OCI-LY1 (cell line): ENCODE results near the gene NKD1.

Experiments
- H2AFZ ChIP-seq: fragments of 200-600 bp; sonication (generic), shearing (Covaris generic); 2 replicates; pipeline ENCODE4 v1.6.0; 2014; ENCODE audit warnings: antibody characterized with exemption, mild to moderate bottlenecking, low read length
- H3F3A ChIP-seq: fragments of 200-600 bp; sonication (generic), shearing (Covaris generic); 2 replicates; pipeline ENCODE4 v1.6.0; 2014; ENCODE audit warnings: mild to moderate bottlenecking, antibody characterized with exemption, low read length, moderate library complexity; ENCODE audit not compliant: insufficient read depth
- H3K27ac ChIP-seq: fragments of 200-600 bp; sonication (generic); 2 replicates; pipeline ENCODE4 v1.5.1; 2014; ENCODE audit warnings: low read length, mixed run types, mild to moderate bottlenecking, low read depth; ENCODE audit not compliant: poor library complexity, severe bottlenecking
- H3K27me3 ChIP-seq: fragments of 200-600 bp; sonication (generic); 2 replicates; pipeline ENCODE4 v1.6.0; 2014; ENCODE audit warnings: antibody characterized with exemption, mild to moderate bottlenecking, low read length, moderate library complexity; ENCODE audit not compliant: insufficient read depth
- H3K36me3 ChIP-seq: fragments of 200-600 bp; sonication (generic); 2 replicates; pipeline ENCODE4 v1.6.1; 2014; ENCODE audit warnings: mild to moderate bottlenecking, antibody characterized with exemption, low read length, moderate library complexity, mixed read lengths; ENCODE audit not compliant: insufficient read depth
- H3K4me1 ChIP-seq: fragments of 200-600 bp; sonication (generic); 2 replicates; pipeline ENCODE4 v1.5.1; 2014; ENCODE audit warnings: mild to moderate bottlenecking, low read length, moderate library complexity; ENCODE audit not compliant: insufficient read depth, severe bottlenecking
- H3K4me2 ChIP-seq: fragments of 200-600 bp; sonication (generic), shearing (Covaris generic); 2 replicates; pipeline ENCODE4 v1.6.1; 2014; ENCODE audit warnings: low read length
- H3K4me3 ChIP-seq: fragments of 200-600 bp; sonication (generic); 2 replicates; pipeline ENCODE4 v1.5.1; 2014; ENCODE audit warnings: low read length, low read depth, mild to moderate bottlenecking, mixed read lengths; ENCODE audit not compliant: poor library complexity, severe bottlenecking
- H3K79me2 ChIP-seq: fragments of 200-600 bp; shearing (Covaris generic); 2 replicates; pipeline ENCODE4 v1.6.1; 2016; ENCODE audit warnings: mixed run types, low read length, mixed read lengths; ENCODE audit not compliant: insufficient read depth
- H3K9ac ChIP-seq: fragments of 200-600 bp; sonication (generic), shearing (Covaris generic); 2 replicates; pipeline ENCODE4 v1.6.1; 2014; ENCODE audit warnings: mild to moderate bottlenecking, low read length, mixed read lengths
- H3K9me2 ChIP-seq: fragments of 200-600 bp; sonication (generic), shearing (Covaris generic); 2 replicates; pipeline ENCODE4 v1.6.1; 2014; ENCODE audit warnings: low read depth, mild to moderate bottlenecking, low read length, mixed read lengths
- H3K9me3 ChIP-seq: fragments of 200-600 bp; shearing (Covaris generic); 2 replicates; pipeline ENCODE4 v1.6.1; 2014; ENCODE audit warnings: low read length, mixed read lengths
- H4K20me1 ChIP-seq: fragments of 200-600 bp; sonication (generic), shearing (Covaris generic); 2 replicates; pipeline ENCODE4 v1.6.0; 2016; ENCODE audit warnings: mild to moderate bottlenecking, low read length; ENCODE audit not compliant: insufficient read depth
- EZH2 ChIP-seq: fragments of 200-600 bp; sonication (generic), shearing (Covaris generic); IDR thresholded peaks from 2 replicates; pipeline ENCODE4 v1.8.0; 2017; ENCODE audit warnings: borderline replicate concordance, mixed run types, mild to moderate bottlenecking, antibody characterized with exemption, low read length, moderate library complexity, mixed read lengths
- TF ChIP-seq, protein P1 (sequence below): fragments of 200-600 bp; sonication (generic), shearing (Covaris generic); IDR thresholded peaks from 2 replicates; pipeline ENCODE4 v1.5.1; 2017; ENCODE audit warnings: mild to moderate bottlenecking, antibody characterized with exemption, low read length, moderate library complexity, mixed read lengths

NKD1 gene

DNA sequence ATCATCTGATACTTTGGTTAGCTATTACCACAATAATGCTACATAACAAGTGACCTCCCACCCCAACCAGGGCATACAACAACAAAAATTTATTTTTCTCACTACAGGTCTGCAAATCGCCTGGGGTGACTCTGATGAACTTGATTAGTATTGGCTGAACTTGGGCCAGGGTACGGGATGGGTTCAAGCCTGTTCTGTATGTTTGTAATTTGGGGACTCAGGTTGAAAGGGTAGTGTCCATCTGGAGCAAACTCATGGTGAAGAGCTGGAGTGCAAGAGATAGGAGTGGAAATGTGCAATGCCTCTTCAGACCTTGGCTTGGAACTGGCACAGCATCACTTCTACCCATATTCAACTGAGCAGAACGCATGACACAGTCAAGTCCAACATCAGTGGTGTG is 16.3 kb upstream of the NKD1 start:
- no peak overlapping the region for H2AFZ ChIP-seq
- no peaks in the 10 kb centered on the region for H3K4me1 ChIP-seq
- no peaks in the 10 kb centered on the region for H4K20me1 ChIP-seq
- H3K27ac ChIP-seq = no peak overlapping the region
- H3K9ac ChIP-seq = no peak overlapping the region
- TF ChIP-seq EZH2 = no peak
- TF ChIP-seq, protein P1, sequence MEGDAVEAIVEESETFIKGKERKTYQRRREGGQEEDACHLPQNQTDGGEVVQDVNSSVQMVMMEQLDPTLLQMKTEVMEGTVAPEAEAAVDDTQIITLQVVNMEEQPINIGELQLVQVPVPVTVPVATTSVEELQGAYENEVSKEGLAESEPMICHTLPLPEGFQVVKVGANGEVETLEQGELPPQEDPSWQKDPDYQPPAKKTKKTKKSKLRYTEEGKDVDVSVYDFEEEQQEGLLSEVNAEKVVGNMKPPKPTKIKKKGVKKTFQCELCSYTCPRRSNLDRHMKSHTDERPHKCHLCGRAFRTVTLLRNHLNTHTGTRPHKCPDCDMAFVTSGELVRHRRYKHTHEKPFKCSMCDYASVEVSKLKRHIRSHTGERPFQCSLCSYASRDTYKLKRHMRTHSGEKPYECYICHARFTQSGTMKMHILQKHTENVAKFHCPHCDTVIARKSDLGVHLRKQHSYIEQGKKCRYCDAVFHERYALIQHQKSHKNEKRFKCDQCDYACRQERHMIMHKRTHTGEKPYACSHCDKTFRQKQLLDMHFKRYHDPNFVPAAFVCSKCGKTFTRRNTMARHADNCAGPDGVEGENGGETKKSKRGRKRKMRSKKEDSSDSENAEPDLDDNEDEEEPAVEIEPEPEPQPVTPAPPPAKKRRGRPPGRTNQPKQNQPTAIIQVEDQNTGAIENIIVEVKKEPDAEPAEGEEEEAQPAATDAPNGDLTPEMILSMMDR = no peak
- no peak overlapping the region for H3K4me2 ChIP-seq
- no peaks in the 10 kb centered on the region for H3F3A ChIP-seq
- no peaks in the 10 kb centered on the region for H3K79me2 ChIP-seq
- no peaks in the 10 kb centered on the region for H3K9me2 ChIP-seq
- no peak overlapping the region for H3K4me3 ChIP-seq
- no peaks in the 10 kb centered on the region for H3K36me3 ChIP-seq
- H3K27me3 ChIP-seq = no peaks in the 10 kb centered on the region; the same call in 1 of the 2 replicates
- no peaks in the 10 kb centered on the region for H3K9me3 ChIP-seq

DNA sequence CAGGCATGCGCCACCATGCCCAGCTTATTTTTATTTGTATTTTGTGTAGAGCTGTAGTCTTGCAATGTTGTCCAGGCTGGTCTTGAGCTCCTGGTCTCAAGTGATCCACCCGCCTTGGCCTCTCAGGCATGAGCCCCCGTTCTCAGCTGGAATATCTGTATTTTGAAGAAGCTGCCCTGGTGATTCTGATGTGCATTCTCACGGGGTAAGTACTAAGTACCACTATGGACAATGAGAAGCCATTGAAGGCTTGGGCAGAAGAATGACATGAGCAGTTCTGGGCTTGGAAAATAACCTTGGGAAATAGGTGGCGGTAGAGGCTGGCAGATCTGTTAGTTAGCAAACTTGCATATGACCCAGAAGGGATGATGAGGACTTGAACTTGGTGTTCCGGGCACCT is 15.6 kb upstream of the NKD1 start:
- no peak overlapping the region for H3K27ac ChIP-seq
- H2AFZ ChIP-seq = no peak overlapping the region
- no peaks in the 10 kb centered on the region for H3K4me1 ChIP-seq
- H3K27me3 ChIP-seq = no peaks in the 10 kb centered on the region; the same call in 1 of the 2 replicates
- H3K4me3 ChIP-seq = no peak overlapping the region
- no peaks in the 10 kb centered on the region for H4K20me1 ChIP-seq
- H3F3A ChIP-seq = no peaks in the 10 kb centered on the region
- no peaks in the 10 kb centered on the region for H3K9me3 ChIP-seq
- no peaks in the 10 kb centered on the region for H3K79me2 ChIP-seq
- H3K36me3 ChIP-seq = no peaks in the 10 kb centered on the region
- H3K4me2 ChIP-seq = no peak overlapping the region
- no peaks in the 10 kb centered on the region for H3K9me2 ChIP-seq
- TF ChIP-seq, protein P1 = no peak
- TF ChIP-seq EZH2 = no peak
- H3K9ac ChIP-seq = no peak overlapping the region

DNA sequence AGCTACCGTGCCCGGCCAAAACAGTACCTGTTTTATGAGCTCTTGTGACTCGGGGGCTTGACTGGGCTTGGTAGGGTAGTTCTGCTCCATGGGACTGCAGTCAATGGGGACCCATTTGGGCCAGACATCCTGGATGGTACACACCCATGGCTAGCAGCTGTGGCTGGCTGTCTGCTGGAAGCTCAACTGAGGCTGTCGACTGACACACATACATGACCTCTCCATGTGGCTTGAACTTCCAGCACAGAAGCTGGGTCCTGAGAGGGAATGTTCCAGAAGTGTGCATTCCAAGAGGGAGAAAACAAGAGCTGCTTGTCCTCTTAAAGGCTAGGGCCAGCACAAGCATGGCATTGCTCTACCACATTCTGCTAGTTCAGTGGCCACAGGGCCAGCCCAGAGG is 14.9 kb upstream of the NKD1 start:
- H3K4me1 ChIP-seq = no peaks in the 10 kb centered on the region
- H4K20me1 ChIP-seq = no peaks in the 10 kb centered on the region
- no peaks in the 10 kb centered on the region for H3K9me2 ChIP-seq
- H3K36me3 ChIP-seq = no peaks in the 10 kb centered on the region
- no peak overlapping the region for H3K9ac ChIP-seq
- no peak for TF ChIP-seq EZH2
- TF ChIP-seq, protein P1 = no peak
- H3K4me2 ChIP-seq = no peak overlapping the region
- no peak overlapping the region for H2AFZ ChIP-seq
- no peaks in the 10 kb centered on the region for H3K79me2 ChIP-seq
- H3K27ac ChIP-seq = no peak overlapping the region
- H3K27me3 ChIP-seq = no peaks in the 10 kb centered on the region; the same call in 1 of the 2 replicates
- H3K9me3 ChIP-seq = no peaks in the 10 kb centered on the region
- H3K4me3 ChIP-seq = no peak overlapping the region
- H3F3A ChIP-seq = no peaks in the 10 kb centered on the region
